Pancreas (tissue), 10 donors: ENCODE measurements around the gene GPHN. TPM values are rescaled to one million over a fixed set of nuclear protein-coding genes. Genes with fewer than 3 reads are reported as not detected.
"Not testable (repeated sequence)": the region's sequence is repeated elsewhere in the genome, so short reads cannot be mapped to it uniquely, and the experiment has no call there.

ENCODE experiments used
- ATAC-seq, 4 donors: fragments of 200-7000 bp; cut with Tn5 transposase; one replicate each; pipeline versions ENCODE4 v1.8.0 to v1.9.1; 2020; ENCODE audit warnings: mild to moderate bottlenecking in 4 of 4, moderate library complexity in 4 of 4
- DNase-seq, 6 donors: peaks; one replicate each; pipeline ENCODE4 v3.0.0-alpha.2; 2020
- FAIRE-seq: peaks from 2 replicates; lab custom pipeline; 2012; peaks lifted over from hg19 to GRCh38; lab: Jason Lieb, UNC
- H3K27ac ChIP-seq, 4 donors: fragments of 200-600 bp; sonication (generic); 1 replicate in 3 of 4; 2 replicates in 1 of 4; pipeline versions ENCODE4 v1.5.0 to v1.8.0; 2020
- H3K27me3 ChIP-seq, 4 donors: fragments of 200-600 bp; one replicate each; pipeline ENCODE4 v1.8.0; 2021
- H3K36me3 ChIP-seq, 3 donors: fragments of 200-600 bp; sonication (generic) in 1 of 3; one replicate each; pipeline versions ENCODE4 v1.5.0 to v1.8.0; 2020 to 2021
- H3K4me1 ChIP-seq, 3 donors: fragments of 200-600 bp; one replicate each; pipeline ENCODE4 v1.8.0; 2021
- H3K4me3 ChIP-seq, 4 donors: fragments of 200-600 bp; sonication (generic) in 2 of 4; one replicate each; pipeline versions ENCODE4 v1.5.0 to v1.8.0; 2020 to 2021
- H3K9me3 ChIP-seq, 4 donors: fragments of 200-600 bp; one replicate each; pipeline ENCODE4 v1.8.0; 2021
- WGBS, 2 donors: extraction: QIAGEN DNeasy Blood & Tissue Kit; methylation state at CpG; one replicate each; pipeline ENCODE4 v1.1.7; 2013; 5-methylcytosine and 5-hydroxymethylcytosine counted together
- intact Hi-C, 3 donors: fragments of 100-400 bp; cut with DNase I; formaldehyde crosslinking; loops; one replicate each; pipeline versions ENCODE4 v1.11.1 to v1.14.2; 2022
- polyA plus RNA-seq, 2 donors: library from polyadenylated mRNA; stranded (reverse); fragments of 200-250 nt; gene quantifications; one replicate each; pipeline ENCODE4 v1.2.3, GENCODE V29; 2013
- total RNA-seq, 6 donors: library from RNA; stranded (reverse); fragmentation: NEBNext Ultra II Directional in 4 of 6; extraction: Animal tissue kit (Norgen Biotek cat#: 25700) in 4 of 6; gene quantifications; one replicate each; pipeline versions ENCODE4 v1.2.1 to v1.2.4, GENCODE V29; 2021 to 2023
- TF ChIP-seq, protein P1 (sequence below), 4 donors: fragments of 200-600 bp; sonication (generic) in 3 of 4; IDR thresholded peaks; one replicate each; pipeline versions ENCODE4 v1.5.0 to v1.8.0; 2021; ENCODE audit warnings: antibody characterized with exemption in 4 of 4
- donor health status: healthy with polysubstance abuse.
- donor health status: DM: no; HTN: no; CAD: no; lungs with moderate emphysema.
- donor health status: DM: no; HTN: no; CAD: no.
- donor health status: control.
- donor health status: control.
- donor health status: Bipolar disorder and iron deficiency.
- donor health status: DM: yes; HTN: yes; CAD: no.
- donor health status: DM: no; HTN: no; CAD: no.
- donor health status: DM: no; HTN: no; CAD: no.
- donor health status: DM: yes; HTN: yes; CAD: no.

GPHN gene
- total and polyA plus RNA-seq, 8 donors = 20.3 to 47.6 (median 24.4) TPM

DNA sequence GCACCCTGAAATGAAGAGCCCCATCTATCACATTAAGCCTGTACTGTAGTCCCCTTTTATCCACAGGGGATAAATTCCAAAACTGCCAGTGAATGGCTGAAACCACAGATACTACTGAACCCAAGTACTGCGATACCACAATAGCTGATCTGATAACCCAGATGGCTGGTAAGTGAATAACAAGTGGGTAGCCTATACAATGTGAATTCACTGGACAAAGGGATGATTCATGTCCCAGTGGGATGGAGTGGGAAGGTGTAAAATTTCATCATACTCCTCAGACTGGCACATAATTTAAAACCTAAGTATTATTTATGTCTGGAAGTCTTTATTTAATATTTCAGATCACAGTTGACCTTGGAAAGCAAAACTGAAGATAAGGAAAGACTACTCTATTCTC lies 201.3 kb downstream of the GPHN start:
- no peak for DNase-seq
- Histone ChIP-seq H3K4me1 (peaks cover 0 to 8% (median 6%) of the 10 kb centered on the region in 3 donors), H3K27ac (no peak overlapping the region), H3K4me3 (no peak overlapping the region), H3K9me3 (no peaks in the 10 kb centered on the region), H3K36me3 (no peaks in the 10 kb centered on the region), H3K27me3 (no peaks in the 10 kb centered on the region)
- TF ChIP-seq, protein P1, sequence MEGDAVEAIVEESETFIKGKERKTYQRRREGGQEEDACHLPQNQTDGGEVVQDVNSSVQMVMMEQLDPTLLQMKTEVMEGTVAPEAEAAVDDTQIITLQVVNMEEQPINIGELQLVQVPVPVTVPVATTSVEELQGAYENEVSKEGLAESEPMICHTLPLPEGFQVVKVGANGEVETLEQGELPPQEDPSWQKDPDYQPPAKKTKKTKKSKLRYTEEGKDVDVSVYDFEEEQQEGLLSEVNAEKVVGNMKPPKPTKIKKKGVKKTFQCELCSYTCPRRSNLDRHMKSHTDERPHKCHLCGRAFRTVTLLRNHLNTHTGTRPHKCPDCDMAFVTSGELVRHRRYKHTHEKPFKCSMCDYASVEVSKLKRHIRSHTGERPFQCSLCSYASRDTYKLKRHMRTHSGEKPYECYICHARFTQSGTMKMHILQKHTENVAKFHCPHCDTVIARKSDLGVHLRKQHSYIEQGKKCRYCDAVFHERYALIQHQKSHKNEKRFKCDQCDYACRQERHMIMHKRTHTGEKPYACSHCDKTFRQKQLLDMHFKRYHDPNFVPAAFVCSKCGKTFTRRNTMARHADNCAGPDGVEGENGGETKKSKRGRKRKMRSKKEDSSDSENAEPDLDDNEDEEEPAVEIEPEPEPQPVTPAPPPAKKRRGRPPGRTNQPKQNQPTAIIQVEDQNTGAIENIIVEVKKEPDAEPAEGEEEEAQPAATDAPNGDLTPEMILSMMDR (IDR thresholded peaks at IDR 0.05) = no peak
- intact Hi-C loops = no loop called here
- ATAC-seq = peak in 1 of 4 donors; percentile 45
- no peak for FAIRE-seq
- 87 to 88% methylated on average over 1 of the region's 1 CpG for WGBS, 2 donors

DNA sequence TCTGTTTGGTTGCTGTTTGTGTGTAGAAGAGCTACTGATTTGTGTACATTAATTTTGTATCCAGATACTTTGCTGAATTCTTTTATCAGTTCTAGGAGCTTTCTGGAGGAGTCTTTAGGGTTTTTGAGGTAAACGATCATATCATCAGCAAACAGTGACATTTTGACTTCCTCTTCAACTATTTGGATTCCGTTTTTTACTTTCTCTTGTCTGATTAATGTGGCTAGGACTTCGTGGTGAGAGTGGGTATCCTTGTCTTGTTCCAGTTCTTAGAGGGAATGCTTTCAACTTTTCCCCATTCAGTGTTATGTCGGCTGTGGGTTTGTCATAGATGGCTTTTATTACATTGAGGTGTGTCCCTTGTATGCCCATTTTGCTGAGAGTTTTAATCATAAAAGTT lies 206.3 kb downstream of the GPHN start:
- ATAC-seq, H3K4me1 ChIP-seq, DNase-seq, H3K4me3 ChIP-seq, intact Hi-C loops, FAIRE-seq, H3K36me3 ChIP-seq, H3K27ac ChIP-seq, H3K9me3 ChIP-seq, H3K27me3 ChIP-seq: not testable (repeated sequence)
- 78 to 92% methylated on average over 4 of the region's 4 CpGs for WGBS, 2 donors

DNA sequence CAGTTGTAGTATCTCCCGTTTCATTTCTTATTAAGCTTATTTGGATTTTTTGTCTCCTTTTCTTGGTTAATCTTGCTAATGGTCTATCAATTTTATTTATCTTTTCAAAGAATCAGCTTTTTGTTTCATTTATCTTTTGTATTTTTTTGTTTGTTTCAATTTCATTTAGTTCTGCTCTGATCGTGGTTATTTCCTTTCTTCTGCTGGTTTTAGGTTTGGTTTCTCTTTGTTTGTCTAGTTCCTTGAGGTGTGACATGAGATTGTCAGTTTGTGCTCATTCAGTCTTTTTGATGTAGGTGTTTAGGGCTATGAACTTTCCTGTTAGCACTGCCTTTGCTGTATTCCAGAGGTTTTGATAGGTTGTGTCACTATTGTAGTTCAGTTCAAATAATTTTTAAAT lies 207.4 kb downstream of the GPHN start:
- intact Hi-C loops, H3K36me3 ChIP-seq, H3K4me1 ChIP-seq, H3K27ac ChIP-seq, H3K27me3 ChIP-seq, FAIRE-seq, H3K4me3 ChIP-seq, ATAC-seq, DNase-seq, H3K9me3 ChIP-seq: not testable (repeated sequence)
- WGBS, 2 donors = 77 to 85% methylated on average over 2 of the region's 2 CpGs

DNA sequence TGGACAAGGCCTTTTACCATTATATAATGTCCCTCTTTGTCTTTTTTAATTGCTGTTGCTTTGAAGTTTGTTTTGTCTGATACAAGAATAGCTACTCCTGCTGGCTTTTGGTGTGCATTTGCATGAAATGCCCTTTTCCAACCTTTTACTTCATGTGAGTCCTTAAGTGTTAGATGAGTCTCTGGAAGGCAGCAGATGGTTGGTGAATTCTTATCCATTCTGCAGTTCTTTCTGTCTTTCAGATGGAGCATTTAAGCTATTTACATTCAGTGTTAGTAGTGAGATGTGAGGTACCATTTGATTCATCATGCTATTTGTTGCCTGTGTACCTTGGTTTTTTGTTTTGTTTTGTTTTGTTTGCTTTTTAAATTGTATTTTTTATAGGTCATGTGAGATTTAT lies 208.3 kb downstream of the GPHN start:
- Histone ChIP-seq H3K9me3 (no peaks in the 10 kb centered on the region), H3K4me1 (no peaks in the 10 kb centered on the region), H3K27ac (no peak overlapping the region), H3K4me3 (no peak overlapping the region), H3K27me3 (no peaks in the 10 kb centered on the region), H3K36me3 (no peaks in the 10 kb centered on the region)
- DNase-seq = no peak
- TF ChIP-seq, protein P1 (IDR thresholded peaks at IDR 0.05) = no peak
- no peak for FAIRE-seq
- intact Hi-C loops = no loop called here
- no peak for ATAC-seq

DNA sequence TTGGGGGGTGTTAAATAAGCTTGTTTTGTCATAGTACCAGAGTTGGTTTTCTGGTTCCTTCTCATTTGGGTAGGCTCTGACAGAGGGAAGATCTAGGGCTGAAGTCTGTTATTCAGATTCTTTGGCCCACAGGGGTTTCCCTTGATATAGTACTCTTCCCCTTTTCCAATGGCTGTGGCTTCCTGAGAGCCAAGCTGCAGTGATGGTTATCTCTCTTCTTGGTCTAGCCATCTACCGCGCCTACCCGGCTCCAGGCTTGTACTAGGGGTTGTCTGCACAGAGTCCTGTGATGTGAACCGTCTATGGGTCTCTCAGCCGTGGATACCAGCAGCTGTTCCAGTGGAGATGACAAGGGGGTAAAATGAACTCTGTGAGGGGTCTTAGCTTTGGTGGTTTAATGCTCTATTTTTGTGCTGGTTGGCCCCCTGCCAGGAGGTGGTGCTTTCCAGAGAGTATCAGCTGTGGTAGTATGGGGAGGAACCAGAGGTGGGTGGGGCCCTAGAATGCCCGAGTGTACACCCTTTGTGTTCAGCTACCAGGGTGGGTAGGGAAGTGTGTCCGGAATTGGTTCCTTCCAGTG lies 209.7 kb downstream of the GPHN start:
- FAIRE-seq = no peak
- DNase-seq = no peak
- ATAC-seq = no peak
- H3K36me3 ChIP-seq = no peaks in the 10 kb centered on the region
- TF ChIP-seq, protein P1 (IDR thresholded peaks at IDR 0.05) = no peak
- no peaks in the 10 kb centered on the region for H3K27me3 ChIP-seq
- intact Hi-C loops = no loop called here
- H3K9me3 ChIP-seq = no peaks in the 10 kb centered on the region
- H3K27ac ChIP-seq = no peak overlapping the region
- WGBS, 2 donors = 95 to 96% methylated on average over 7 of the region's 7 CpGs
- H3K4me3 ChIP-seq = no peak overlapping the region
- no peaks in the 10 kb centered on the region for H3K4me1 ChIP-seq

DNA sequence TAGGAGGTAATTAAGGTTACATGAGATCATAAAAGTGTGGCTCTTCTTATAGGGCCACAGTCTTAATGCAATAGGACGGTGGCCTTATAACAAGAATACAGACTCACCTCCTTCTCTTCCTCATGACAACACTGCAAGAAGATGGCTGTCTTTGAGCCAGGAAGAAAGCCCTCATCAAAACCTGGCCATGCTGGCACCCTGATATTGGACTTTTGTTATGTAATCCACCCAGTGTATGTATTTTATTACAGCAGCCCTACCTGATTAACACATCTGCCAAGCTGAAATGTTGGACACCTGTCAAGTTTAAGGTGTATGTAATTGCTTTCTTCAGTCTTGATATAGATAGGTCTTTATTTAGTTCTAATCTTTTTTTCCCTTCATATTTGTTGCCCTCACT lies 217.0 kb downstream of the GPHN start:
- DNase-seq (no peak), ATAC-seq (no peak), FAIRE-seq (no peak)
- Histone ChIP-seq H3K27ac (no peak overlapping the region), H3K9me3 (no peaks in the 10 kb centered on the region), H3K27me3 (no peaks in the 10 kb centered on the region), H3K36me3 (no peaks in the 10 kb centered on the region), H3K4me1 (no peaks in the 10 kb centered on the region), H3K4me3 (no peak overlapping the region)
- intact Hi-C loops = no loop called here
- TF ChIP-seq, protein P1 (IDR thresholded peaks at IDR 0.05) = no peak
- WGBS, 2 donors = 100% methylated on average over 1 of the region's 1 CpG

DNA sequence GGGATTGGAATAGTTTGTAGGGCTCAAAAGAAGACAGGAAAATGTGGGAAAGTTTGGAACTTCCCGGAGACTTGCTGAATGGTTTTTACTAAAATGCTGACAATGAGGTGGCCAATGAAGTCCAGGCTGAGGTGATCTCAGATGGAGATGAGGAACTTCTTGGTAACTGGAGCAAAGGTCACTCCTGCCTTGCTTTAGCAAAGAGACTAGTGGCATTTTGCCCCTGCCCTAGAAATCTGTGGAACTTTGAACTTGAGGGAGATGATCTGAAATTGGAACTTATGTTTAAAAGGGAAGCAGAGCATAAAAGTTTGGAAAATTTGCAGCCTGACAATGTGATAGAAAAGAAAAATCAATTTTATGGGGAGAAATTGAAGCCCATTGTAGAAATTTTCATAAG lies 223.4 kb downstream of the GPHN start:
- H3K4me1 ChIP-seq, intact Hi-C loops, DNase-seq, H3K9me3 ChIP-seq, H3K4me3 ChIP-seq, H3K27me3 ChIP-seq, FAIRE-seq, H3K36me3 ChIP-seq, H3K27ac ChIP-seq, ATAC-seq: not testable (repeated sequence)
- WGBS, 2 donors = 49 to 96% methylated on average over 1 of the region's 1 CpG
